GM18519 (cell line): Measurements from ENCODE around the gene CRELD2.

ENCODE experiments used
- ATAC-seq: cut with Tn5 transposase; IDR thresholded peaks from one replicate; pipeline ENCODE4 v1.9.1; 2021; ENCODE audit warnings: mild to moderate bottlenecking, moderate library complexity; ENCODE audit not compliant: unreplicated experiment, low FRiP score

The CRELD2 gene, protein sequence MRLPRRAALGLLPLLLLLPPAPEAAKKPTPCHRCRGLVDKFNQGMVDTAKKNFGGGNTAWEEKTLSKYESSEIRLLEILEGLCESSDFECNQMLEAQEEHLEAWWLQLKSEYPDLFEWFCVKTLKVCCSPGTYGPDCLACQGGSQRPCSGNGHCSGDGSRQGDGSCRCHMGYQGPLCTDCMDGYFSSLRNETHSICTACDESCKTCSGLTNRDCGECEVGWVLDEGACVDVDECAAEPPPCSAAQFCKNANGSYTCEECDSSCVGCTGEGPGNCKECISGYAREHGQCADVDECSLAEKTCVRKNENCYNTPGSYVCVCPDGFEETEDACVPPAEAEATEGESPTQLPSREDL

GRCh38 chr22:49917974-49918910, at the start of gene CRELD2, which contains the start of gene ALG12:
TSS of gene CRELD2 (plus strand) at chr22:49918634. CDS start at chr22:49918770, 136 bp downstream.
TSS of gene ALG12 (minus strand) at chr22:49918438. CDS start at chr22:49913765, 4,673 bp downstream.
- ATAC-seq = peak; percentile 84

- no peak for ATAC-seq
These were observed 49.2 kb upstream of the CRELD2 start for GRCh38 chr22:49869086-49869830.

DNA sequence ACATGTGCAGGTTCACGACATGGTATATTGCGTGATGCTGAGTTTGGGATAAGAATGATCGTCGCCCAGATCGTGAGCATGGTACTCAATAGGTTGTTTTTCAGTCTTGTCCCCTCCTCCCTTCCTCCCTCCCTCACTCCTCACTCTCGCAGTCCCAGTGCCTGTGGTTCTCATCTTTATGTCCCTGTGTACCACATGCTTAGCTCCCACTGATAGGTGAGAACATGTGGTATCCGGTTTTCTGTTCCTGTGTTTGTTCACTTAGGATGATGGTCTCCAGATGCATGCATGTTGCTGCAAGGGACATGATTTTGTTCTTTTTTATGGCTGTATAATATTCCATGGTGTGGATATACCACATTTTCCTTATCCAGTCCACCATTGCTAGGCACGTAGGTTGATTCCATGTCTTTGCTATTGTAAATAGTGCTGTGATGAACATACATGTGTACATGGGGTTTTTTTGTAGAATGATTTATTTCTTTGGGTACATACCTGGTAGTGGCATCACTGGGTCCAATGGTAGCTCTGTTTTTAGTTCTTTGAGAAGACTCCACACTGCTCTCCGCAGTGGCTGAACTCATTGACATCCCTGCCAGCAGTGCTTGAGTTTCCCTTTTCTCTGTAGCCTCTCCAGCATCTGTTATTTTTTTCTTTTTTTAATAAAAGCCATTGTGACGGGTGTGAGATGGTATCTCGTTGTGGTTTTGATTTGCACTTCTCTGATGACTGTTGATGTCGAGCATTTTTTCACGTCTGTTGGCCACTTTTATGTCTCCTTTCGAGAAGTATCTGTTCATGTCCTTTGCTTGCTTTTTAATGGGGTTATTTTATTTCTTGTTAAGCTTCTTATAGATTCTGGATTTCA, 48.4 kb upstream of the CRELD2 start:
- no peak for ATAC-seq

- no peak for ATAC-seq
These were observed 47.0 kb upstream of the CRELD2 start for GRCh38 chr22:49871482-49871881.

- no peak for ATAC-seq
These were observed 46.1 kb upstream of the CRELD2 start for GRCh38 chr22:49872347-49872746.

DNA sequence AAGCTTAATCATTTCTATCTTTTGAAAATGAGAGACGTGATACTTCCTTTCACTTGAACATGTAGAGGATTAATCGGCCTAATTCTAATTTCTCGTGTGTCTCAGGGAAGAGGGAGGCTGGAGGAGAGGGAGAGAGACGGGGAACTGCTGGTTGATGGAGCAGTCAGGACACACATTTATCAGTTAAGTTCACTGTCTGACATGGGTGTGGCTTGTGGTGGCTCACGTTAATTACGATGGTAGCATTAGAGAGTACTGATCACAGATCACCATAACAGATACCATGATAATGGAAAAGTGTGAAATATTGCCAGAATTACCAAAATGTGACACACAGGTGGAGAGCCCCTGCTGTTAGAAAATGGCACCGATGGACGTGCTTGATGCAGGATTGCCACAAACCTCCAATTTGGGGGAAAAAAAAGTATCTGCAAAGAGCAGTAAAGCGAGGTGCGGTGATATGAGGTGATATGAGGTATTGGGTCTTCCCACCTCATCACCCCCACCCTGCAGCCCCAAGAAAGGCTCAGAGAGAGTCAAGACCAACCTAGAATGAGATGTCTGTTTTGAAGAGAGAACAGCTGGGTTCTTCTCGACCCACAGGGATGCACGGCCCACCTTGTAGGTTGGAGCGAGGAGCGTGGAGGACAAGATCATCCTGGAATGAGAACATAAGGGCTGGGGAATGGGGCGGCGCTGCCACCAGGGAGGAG, 45.0 kb upstream of the CRELD2 start:
- ATAC-seq = no peak

DNA sequence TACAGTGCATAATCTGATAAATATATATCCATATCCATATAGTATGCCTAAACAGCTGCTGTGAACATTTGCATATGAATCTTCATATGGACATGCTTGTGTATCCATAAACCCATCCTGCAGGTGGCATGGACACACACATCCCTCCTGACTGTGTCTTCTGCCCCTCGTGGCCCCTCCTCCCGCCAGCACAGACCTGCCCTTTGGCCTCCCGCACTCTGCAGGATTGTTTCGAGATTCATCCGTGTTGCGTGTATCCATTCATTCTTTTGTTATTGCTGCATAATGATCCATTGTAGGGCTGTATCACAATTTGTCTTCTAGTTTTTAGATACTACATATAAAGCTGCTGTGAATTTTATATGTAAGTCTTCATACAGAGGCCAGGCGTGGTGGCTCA, 40.8 kb upstream of the CRELD2 start:
- ATAC-seq = no peak

GRCh38 chr22:49878206-49878605, 40.2 kb upstream of the CRELD2 start:
- ATAC-seq = no peak

- no peak for ATAC-seq
These were observed 38.6 kb upstream of the CRELD2 start for GRCh38 chr22:49879871-49880270.

- no peak for ATAC-seq
These were observed 38.2 kb upstream of the CRELD2 start for GRCh38 chr22:49880281-49880680.

GRCh38 chr22:49881856-49882255, 36.6 kb upstream of the CRELD2 start:
- ATAC-seq = no peak

DNA sequence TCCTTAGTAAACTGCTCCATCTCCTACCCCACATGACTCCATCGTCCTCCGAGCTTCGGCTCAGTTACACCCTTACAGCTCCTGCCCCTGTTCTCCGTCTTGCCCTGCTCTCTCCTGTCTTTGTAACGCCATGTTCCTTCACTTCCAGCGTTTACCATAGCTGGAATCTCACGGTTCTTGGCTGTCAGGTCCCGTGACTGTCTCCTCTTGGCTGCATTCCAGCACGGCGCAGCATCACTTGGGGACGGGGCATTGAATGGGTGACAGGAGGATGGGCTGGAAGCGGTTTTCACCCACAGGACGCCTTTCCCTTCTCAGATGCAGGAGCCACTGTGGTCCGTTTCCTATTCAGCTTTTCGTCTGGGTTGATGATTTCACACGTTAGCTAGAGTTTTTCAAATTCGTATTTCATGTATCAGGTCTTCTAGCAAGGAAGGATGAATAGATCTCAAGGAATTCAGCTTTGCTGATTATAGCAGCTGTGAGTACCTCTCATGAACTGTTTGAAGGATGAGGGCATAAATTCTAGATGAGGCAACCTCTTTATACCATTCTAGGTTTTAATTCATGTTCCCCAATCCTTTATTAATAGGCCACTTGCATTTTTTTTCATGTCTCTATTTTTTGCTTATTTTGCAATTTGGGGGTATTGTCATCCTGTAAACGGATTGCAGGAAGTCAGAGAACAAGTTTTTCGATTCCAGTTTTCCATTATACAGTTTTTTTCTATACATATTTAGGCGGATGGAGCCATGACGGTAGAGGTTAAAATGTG, 35.7 kb upstream of the CRELD2 start:
- ATAC-seq = no peak

DNA sequence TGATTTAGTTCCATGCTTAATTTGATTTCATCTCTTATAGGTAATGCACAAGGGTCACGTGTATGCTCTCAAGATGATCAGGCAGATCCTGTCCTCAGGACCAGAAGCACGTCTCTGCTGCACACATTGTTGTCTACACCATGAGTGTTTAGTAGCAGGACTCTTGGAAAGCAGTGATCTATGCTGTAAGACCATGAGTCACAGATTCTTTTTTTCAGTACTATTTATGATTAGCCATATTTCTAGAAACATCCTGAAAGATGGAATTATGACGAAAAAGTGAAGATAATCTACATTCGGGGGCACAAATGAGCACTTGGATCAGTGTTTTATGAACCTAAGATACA, 35.2 kb upstream of the CRELD2 start:
- ATAC-seq = no peak

DNA sequence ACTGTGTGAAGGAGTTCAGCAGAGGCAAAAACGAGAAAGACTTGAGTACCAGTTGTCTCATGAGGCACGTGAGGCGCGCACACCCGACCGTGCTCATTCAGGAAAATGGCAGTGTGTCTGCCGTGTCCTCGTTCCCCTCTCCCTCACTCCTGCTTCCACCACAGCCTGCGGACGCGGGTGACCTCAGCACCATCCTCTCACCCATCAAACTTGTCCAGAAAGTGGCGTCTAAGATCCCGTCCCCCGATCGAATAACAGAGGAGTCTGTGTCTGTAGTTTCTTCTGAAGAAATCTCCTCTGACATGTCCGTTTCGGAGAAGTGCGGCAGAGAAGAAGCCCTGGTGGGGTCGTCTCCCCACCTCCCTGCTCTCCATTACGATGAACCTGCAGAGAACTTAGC, 34.4 kb upstream of the CRELD2 start:
- ATAC-seq = no peak

- ATAC-seq = no peak
These were observed 33.8 kb upstream of the CRELD2 start for GRCh38 chr22:49884503-49885260.

- ATAC-seq = no peak
These were observed 33.2 kb upstream of the CRELD2 start for GRCh38 chr22:49885281-49885680.

DNA sequence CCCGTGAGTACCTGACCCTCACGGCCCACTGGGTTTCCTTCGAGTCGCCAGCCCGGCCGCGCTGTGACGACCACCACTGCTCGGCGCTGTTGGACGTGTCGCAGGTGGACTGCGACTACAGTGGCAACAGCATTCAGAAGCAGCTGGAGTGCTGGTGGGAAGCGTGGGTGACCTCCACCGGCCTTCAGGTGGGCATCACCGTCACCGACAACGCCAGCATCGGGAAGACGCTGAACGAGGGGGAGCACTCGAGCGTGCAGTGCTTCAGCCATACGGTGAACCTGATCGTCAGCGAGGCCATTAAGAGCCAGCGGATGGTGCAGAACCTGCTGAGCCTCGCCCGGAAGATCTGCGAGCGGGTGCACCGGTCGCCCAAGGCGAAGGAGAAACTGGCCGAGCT, 32.6 kb upstream of the CRELD2 start:
- no peak for ATAC-seq
